HTERT RPE-1 (cell line): ENCODE data around the gene TMEM37.

Source experiments
- in situ Hi-C: fragments of 300-500 bp; cut with MboI; formaldehyde crosslinking; loops from 4 replicates; pipeline ENCODE4 v1.14.3; 2020; ENCODE audit warnings: low sequenced_read_pairs

Gene TMEM37

DNA sequence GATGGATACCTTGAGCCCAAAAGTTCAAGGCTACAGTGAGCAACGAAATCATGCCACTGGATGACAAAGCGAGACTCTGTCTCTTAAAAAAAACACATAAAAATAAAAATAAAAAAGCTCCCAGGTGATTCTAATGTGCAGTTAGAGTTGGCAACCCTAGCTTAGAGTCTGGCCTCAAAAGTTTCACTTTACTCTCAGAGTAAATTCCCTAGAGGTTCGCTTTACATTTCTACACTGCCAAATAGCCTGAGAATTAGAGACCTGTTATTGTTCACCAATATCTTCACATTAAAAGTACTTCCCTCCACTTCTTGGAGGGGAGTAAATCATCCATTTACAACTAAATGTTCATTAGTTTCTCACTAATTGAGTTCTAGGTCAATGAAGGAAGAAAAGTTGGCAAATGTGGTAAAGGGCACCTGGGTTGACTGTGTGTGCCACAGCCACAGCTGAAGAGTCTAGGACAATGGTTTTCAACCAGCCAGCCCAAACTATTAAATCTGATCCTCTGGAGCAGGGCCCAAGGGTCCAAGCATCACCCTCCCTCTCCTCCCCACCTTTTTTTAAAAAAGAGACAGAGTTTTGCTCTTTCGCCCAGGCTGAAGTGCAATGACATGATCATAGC is 15.2 kb upstream of the TMEM37 start:
- in situ Hi-C loops: no loop called here

GRCh38 chr2:119417908-119418307 is 13.7 kb upstream of the TMEM37 start:
- in situ Hi-C loops: no loop called here

DNA sequence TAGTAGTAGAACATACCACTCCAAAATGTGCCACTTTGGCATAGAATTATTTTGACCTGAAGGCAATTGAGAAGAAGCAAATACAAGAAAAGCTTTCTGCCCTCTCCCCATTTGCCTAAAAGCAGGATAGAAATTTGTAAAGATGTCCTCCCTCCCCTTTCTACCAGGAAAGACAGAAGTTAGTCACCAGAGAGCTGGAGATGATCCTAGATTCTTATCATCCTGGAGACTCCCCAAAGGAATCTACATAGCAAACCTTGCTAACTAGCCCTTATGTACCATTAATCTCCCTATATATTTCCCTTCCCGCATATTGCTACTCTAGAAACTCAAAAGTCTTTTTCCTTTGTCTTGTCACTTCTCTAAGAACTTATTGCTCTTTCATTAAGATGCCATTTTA is 12.6 kb upstream of the TMEM37 start:
- in situ Hi-C loops: no loop called here

DNA sequence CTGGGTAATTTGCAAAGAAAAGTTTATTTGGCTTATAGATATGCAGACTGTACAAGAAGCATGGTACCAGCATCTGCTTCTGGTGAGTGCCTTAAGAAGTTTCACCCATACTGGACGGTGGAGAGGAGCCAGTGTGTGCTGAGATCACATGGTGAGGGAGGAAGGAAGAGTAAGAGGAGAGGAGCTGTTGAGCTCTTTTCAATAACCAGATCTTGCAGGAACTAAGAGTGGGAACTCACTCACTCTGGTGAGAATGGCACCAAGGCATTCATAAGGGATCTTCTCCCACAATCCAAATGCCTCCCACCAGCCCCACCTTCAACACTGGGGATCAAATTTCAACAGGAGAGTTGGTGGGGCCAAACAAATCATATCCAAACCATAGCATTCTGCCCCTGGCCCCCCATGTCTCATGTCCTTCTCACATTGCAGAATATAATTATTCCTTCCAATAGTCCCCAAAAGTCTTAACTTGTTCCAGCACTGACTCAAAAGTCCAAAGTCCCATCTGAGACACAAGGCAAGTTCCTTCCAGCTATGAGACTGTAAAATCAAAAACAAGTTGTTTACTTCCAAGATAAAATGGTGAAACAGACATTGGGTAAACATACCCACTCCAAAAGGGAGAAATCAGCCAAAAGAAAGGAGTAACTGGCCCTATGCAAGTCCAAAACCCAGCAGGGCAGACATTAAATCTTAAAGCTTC is 11.7 kb upstream of the TMEM37 start:
- in situ Hi-C loops: no loop called here

DNA sequence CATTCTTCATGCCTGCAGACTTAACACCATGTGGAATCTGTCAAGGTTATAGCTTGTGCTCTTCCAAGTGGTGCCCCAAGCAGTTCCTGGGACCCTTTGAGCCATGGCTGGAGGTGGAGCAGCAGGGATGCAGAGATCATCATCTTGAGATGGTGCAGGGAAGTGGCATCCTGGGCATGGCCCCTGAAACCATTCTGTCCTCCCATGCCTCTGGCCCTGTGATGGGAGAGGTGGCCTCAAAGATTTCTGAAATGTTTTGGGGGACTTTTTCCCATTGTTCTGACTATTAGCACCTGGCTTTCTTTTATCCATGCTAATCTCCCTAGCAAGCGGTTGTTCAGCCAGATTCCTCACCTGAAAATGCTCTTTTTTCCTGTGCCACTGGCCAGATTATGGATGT is 10.3 kb upstream of the TMEM37 start:
- in situ Hi-C loops: no loop called here

DNA sequence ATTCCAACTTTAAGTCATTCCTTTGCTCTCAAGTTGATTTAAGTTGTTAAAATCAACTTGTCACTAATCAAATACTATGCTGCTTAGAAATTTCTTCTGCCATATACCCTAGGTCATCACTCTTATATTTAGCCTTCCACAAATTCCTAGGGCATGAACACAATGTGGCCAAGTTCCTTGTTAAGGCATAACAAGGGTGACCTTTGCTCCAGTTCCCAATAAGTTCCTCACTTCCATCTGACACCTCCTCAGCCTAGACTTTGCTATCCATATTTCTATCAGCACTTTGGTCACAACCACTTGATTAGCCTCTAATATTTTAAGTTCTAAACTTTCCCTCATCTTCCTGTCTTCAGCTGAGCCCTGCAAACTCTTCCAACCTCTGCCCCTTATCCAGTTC is 9.9 kb upstream of the TMEM37 start:
- in situ Hi-C loops: no loop called here

DNA sequence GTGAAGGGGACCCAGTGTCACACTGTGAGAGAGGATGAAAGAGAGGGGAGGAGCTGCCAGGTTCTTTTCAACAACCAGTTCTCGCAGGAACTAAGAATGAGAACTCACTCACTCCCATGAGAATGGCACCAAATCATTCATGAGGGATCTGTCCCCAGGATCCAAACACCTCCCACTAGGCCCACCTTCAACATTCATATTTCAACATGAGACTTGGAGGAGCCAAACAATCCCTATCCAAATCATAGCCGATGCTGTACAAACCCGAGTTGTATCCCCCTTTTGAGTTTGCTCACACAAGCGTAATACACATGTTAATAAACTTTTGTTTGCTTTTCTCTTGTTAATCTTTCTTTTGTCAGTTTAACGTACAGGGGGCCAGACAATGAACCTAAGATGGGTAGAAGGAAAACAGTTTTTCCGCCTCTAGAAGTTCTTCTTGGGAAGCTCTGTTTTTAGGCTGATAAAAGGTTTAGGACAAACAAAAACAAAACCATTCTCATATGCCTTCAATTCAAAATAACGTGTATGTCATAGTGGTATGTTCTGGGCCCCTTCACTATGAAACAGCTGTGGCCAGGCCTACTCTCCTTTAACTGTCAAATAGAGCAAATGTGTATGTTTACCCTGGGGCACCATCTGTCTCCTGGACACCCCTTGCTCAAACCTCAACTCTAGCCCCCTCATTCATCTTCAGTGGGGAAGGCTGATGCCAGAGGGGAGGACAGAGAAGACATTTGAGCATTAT is 9.1 kb upstream of the TMEM37 start:
- in situ Hi-C loops: no loop called here

GRCh38 chr2:119423108-119423444 is 8.6 kb upstream of the TMEM37 start:
- in situ Hi-C loops: no loop called here

DNA sequence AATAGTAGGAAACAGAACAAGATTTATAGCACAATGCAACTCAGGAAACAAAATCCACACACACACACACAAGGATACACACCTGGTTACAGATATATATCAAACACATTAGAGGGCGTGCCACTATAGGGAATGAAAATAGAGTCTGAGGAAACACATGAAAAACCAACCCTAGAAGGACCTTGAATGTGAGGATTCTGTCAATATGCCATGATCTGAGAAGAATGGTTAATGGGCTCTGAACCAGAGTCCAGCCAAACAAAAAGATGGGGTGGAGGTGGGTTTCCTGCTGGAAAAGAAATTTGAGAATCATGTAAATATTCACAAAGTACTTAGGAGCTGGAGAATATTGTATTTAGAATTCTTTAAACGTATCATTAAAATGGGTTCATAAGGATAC is 7.8 kb upstream of the TMEM37 start:
- in situ Hi-C loops: no loop called here

DNA sequence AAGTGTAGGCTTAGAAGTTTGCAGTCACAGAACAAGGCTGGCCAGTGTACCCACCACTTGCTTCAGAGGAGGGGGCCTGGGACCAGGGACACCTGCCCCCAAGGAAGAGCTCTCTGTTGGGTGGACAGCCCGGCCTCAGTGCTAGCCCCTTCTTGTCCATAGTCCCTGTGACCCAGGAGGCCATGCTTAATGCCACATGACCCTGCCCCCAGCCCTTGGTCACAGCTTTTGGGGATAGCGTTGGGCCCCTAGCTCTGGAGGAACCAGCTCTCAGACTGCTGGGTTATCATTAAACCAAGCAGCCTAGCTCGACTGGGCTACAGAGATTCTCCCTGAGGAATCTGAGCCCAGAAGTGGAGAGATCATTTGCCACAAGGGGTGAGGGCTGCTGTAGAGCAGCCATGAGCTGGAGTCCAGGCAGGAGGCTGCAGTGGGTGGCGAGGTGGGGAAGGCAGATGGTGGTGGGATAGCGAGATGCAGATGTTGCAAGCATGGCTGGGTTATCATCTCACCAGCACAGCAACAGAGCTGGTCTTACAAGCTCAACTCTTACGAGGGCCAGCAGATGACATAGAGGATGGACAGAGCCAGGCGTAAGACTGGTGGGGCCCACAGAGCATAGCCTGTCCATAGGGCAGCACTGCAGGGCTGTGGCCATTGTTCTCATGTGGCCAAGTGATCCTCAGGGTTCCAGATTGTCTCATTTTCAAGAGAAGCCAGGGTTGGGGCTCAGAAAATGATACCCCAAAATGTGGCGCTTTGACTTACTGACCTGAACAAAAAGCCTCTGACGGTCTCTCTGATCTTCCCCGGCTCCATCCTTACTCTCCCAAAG is 7.2 kb upstream of the TMEM37 start:
- in situ Hi-C loops: no loop called here

GRCh38 chr2:119425119-119425405 is 6.6 kb upstream of the TMEM37 start:
- in situ Hi-C loops: no loop called here

DNA sequence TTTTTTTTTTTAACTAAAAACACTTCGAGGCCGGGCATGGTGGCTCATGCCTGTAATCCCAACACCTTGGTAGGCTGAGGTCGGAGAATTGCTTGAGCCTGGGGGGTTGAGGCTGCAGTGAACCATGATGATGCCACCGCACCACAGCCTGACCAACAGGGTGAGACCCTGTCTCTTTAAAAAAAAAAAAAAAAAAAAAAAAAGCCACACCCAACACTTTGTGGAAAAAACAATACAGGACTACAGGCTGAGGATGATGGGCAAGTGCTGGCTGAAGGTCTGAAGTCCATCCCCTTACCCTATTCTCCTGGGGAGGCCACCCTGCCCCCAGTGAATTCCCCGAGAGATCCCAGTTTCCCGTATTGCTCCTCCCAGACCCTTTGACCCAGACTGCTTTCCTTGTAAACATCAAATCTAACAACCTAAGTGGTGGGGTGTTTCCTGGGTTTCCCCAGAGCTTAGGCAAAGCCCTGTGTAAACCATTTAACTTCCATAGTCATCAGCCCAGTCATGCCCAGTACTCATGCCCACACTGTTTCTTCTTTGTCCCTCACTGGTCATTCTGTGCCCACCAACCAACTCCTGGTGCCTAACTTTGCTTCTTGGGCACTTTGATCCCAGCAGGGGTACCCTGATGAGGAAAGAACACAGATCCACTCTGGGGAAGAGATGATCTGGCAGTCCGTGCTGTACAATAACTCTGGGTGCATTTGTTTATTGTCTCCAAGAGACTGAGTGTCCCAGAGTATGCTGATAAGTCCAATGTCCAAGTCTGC is 5.8 kb upstream of the TMEM37 start:
- in situ Hi-C loops: no loop called here

- in situ Hi-C loops: no loop called here
Measured at GRCh38 chr2:119426396-119426675, 5.3 kb upstream of the TMEM37 start.

DNA sequence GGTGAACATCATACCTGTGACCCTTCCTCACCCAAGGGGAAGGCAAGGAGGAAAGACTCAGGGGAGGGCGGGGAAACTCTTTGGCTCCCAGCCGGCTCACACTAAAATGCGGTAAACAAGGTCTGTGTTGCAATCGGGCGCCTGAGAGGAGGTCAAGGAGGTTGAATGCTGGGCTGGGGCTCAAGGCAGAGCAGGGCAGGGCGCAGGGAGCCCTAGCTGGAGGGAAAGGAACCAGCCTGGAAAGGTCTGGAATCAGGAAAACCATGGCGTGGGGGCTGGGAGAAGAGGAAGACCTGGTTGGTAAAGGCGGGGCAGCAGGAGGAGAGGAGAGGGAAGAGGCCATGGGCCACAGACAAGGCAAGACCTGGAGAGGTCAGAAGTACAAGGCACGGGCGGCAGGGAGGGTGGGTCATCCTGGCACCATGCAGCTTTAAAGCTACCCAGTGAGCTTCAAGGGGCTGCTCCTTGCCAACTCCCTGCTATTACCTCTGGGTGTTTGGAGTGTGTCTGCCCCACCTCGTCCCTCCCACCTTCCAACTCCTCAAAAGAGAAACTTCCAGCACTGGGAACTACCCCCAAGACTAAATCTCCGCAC is 4.8 kb upstream of the TMEM37 start:
- in situ Hi-C loops: no loop called here

GRCh38 chr2:119427756-119428155 is 3.9 kb upstream of the TMEM37 start:
- in situ Hi-C loops: no loop called here

DNA sequence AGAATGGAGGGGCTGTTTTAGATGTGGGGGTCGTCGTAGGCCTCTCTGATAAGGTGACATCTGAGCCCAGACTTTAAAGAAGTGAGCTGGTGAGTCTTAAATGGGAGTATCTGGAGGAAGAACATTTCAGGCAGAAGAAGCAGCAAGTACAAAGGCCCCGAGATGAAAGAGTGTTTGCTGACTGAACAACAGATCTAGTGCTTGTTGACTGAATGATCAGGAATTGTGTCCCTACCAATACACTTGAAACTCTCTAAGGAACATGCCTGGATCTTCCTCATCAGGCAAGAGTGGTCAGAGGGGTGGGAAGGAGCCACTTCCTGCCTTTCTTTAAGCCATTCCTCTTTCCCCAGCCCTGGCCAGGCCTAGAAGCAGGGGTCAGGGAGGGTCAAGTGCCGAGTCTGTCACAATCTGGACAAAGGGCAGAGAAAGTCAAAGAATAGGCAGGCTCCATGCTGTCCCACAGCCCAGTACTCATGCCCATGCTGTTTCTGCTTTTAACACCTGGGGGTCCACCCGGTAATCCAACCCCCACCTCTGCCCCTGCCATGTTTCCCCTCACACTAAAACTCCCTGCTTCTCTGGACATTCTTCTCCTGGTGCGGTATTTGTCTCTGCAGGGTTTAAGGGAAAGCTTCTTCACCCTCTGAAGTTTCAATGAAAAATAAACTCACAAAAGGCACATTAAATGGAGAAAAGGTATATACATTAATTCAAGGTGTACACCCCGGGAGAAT is 3.0 kb upstream of the TMEM37 start:
- in situ Hi-C loops: no loop called here

- in situ Hi-C loops: no loop called here
Measured at GRCh38 chr2:119429225-119429981, 2.3 kb upstream of the TMEM37 start.

DNA sequence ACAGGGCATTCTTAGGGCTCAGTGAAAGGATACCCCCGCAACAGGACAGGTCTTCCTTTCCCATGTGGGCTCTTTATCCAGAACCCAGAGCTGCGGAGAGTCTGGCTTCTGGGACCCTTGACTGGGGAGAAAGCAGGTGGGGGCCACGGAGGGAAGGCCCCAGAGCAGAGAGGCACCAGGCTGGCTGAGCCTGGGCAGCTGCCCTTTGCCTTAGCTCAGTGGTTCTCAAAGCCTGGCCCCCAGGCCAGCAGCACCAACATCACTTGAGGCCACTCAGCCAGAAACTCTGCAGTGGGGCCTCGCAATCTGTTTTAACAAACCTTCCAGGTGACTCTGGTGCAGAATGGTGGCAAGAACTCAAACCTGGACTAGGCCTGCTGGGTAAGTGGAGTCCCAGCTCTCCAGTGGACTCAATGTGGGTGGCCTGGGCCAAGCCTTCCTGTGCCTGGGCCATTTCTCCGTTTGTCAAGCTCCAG is 1.6 kb upstream of the TMEM37 start:
- in situ Hi-C loops: no loop called here
